ENCODE measurements around the gene SYT7.
"Not testable (repeated sequence)": the region's sequence is repeated elsewhere in the genome, so short reads cannot be mapped to it uniquely, and the experiment has no call there.

Gene SYT7

GRCh38 chr11:61472868-61473267, 108.0 kb downstream of the SYT7 start:
- no peak for DNase-seq

GRCh38 chr11:61472282-61472681, 108.6 kb downstream of the SYT7 start:
- no peak for DNase-seq

- no peak for DNase-seq
Measured at GRCh38 chr11:61468002-61468401, 112.9 kb downstream of the SYT7 start.

GRCh38 chr11:61467602-61468001, 113.3 kb downstream of the SYT7 start:
- DNase-seq = not testable (repeated sequence)

Measured in NCI-H1048 (cell line).